ENCODE results near the gene SCAMP5.

The SCAMP5 gene

GRCh38 chr15:75068748-75069147 lies 73.4 kb downstream of the SCAMP5 start:
- Histone ChIP-seq H3K4me3 (ENCODE audit: low read depth in 1 of 2, low read length in 1 of 2) (no peak overlapping the region), H3K9me3 (no peaks in the 10 kb centered on the region), H3K4me1 (ENCODE audit: control insufficient read depth in 1 of 2, insufficient read depth in 1 of 2, low read depth in 1 of 2, low read length in 1 of 2) (peaks cover 63 to 67% of the 10 kb centered on the region in 2 experiments), H3K27me3 (no peaks in the 10 kb centered on the region), H3K27ac (peak overlapping the region; percentile 96), H3K36me3 (no peaks in the 10 kb centered on the region)
- no peak for TF ChIP-seq CTCF (IDR thresholded peaks at IDR 0.05)

GRCh38 chr15:75069301-75069925 lies 74.0 kb downstream of the SCAMP5 start:
- TF ChIP-seq CTCF (IDR thresholded peaks at IDR 0.05) = no peak
- Histone ChIP-seq H3K27ac (peak overlapping the region; percentile 96), H3K4me1 (ENCODE audit: control insufficient read depth in 1 of 2, insufficient read depth in 1 of 2, low read depth in 1 of 2, low read length in 1 of 2) (peaks cover 69 to 71% of the 10 kb centered on the region in 2 experiments)

GRCh38 chr15:75070674-75071073 lies 75.3 kb downstream of the SCAMP5 start:
- Histone ChIP-seq H3K9me3 (no peaks in the 10 kb centered on the region), H3K4me1 (ENCODE audit: control insufficient read depth in 1 of 2, insufficient read depth in 1 of 2, low read depth in 1 of 2, low read length in 1 of 2) (peaks cover 63 to 71% of the 10 kb centered on the region in 2 experiments), H3K4me3 (ENCODE audit: low read depth in 1 of 2, low read length in 1 of 2) (no peak overlapping the region), H3K36me3 (no peaks in the 10 kb centered on the region), H3K27me3 (no peaks in the 10 kb centered on the region), H3K27ac (peak overlapping the region; percentile 96)
- TF ChIP-seq CTCF (IDR thresholded peaks at IDR 0.05) = no peak

More at GRCh38 chr15:75069301-75069925, 74.0 kb downstream of the SCAMP5 start:
- peak overlapping the region; percentile 26 to 27 for H3K4me3 ChIP-seq (ENCODE audit: low read depth in 1 of 2, low read length in 1 of 2)
- H3K27me3 ChIP-seq = no peaks in the 10 kb centered on the region
- no peaks in the 10 kb centered on the region for H3K9me3 ChIP-seq
- no peaks in the 10 kb centered on the region for H3K36me3 ChIP-seq
